HepG2 (cell line): ENCODE results near the gene GFPT2.

Experiments used
- ADNP ChIP-seq: sonication (generic); formaldehyde crosslinking; IDR thresholded peaks from 2 replicates; pipeline ENCODE4 v1.4.0; 2020; ENCODE audit warnings: missing genetic modification reagents
- CTCF ChIP-seq: sonication (generic); formaldehyde crosslinking; IDR thresholded peaks from 2 replicates; pipeline ENCODE4 v1.5.0; 2020; ENCODE audit warnings: mild to moderate bottlenecking, missing genetic modification reagents, moderate library complexity
- E2F1 ChIP-seq: sonication (generic); formaldehyde crosslinking; IDR thresholded peaks from 2 replicates; pipeline ENCODE4 v1.5.0; 2020; ENCODE audit warnings: missing genetic modification reagents
- KDM5A ChIP-seq: fragments of 200-600 bp; sonication (generic); IDR thresholded peaks from 2 replicates; pipeline ENCODE4 v1.7.0; 2018; ENCODE audit warnings: antibody characterized with exemption, mild to moderate bottlenecking, low read length, borderline replicate concordance
- KLF6 ChIP-seq: IDR thresholded peaks from 2 replicates; pipeline ENCODE4 v1.8.0; 2016; ENCODE audit warnings: missing biosample characterization, missing genetic modification reagents
- MAFG ChIP-seq: sonication (generic); formaldehyde crosslinking; IDR thresholded peaks from 2 replicates; pipeline ENCODE4 v1.5.1; 2020; ENCODE audit warnings: mild to moderate bottlenecking, missing genetic modification reagents
- NFIC ChIP-seq: IDR thresholded peaks from 2 replicates; pipeline ENCODE4 v1.6.1; 2012; ENCODE audit warnings: mild to moderate bottlenecking, low read length, inconsistent platforms
- POLR2AphosphoS5 ChIP-seq: IDR thresholded peaks from 2 replicates; pipeline ENCODE4 v1.6.1; 2012; ENCODE audit warnings: low read depth, low read length
- RFX3 ChIP-seq: IDR thresholded peaks from 2 replicates; pipeline ENCODE4 v1.6.1; 2016; ENCODE audit warnings: missing biosample characterization, missing genetic modification reagents
- TCF12 ChIP-seq, 2 experiments: fragments of 450-650 bp in 1 of 2; sonication (generic) in 1 of 2; formaldehyde crosslinking in 1 of 2; IDR thresholded peaks; 2 replicates each; pipeline versions ENCODE4 v1.6.1 to v1.8.0; 2017 to 2022; ENCODE audit warnings: antibody characterized with exemption in 1 of 2, mild to moderate bottlenecking in 1 of 2, missing genetic modification reagents in 1 of 2, moderate library complexity in 1 of 2
- ZNF33B ChIP-seq: sonication (generic); formaldehyde crosslinking; IDR thresholded peaks from 2 replicates; pipeline ENCODE4 v1.5.1; 2020; ENCODE audit warnings: mild to moderate bottlenecking, missing genetic modification reagents
- ZNF570 ChIP-seq: sonication (generic); formaldehyde crosslinking; IDR thresholded peaks from 2 replicates; pipeline ENCODE4 v1.4.0; 2020; ENCODE audit warnings: mild to moderate bottlenecking, missing genetic modification reagents, borderline replicate concordance
- ZNF703 ChIP-seq: sonication (generic); formaldehyde crosslinking; IDR thresholded peaks from 2 replicates; pipeline ENCODE4 v1.5.1; 2020; ENCODE audit warnings: missing genetic modification reagents, mild to moderate bottlenecking, moderate library complexity, borderline replicate concordance
- ZSCAN21 ChIP-seq: sonication (generic); formaldehyde crosslinking; IDR thresholded peaks from 2 replicates; pipeline ENCODE4 v1.8.0; 2022; ENCODE audit warnings: mild to moderate bottlenecking, missing genetic modification reagents, moderate library complexity, borderline replicate concordance

DNA sequence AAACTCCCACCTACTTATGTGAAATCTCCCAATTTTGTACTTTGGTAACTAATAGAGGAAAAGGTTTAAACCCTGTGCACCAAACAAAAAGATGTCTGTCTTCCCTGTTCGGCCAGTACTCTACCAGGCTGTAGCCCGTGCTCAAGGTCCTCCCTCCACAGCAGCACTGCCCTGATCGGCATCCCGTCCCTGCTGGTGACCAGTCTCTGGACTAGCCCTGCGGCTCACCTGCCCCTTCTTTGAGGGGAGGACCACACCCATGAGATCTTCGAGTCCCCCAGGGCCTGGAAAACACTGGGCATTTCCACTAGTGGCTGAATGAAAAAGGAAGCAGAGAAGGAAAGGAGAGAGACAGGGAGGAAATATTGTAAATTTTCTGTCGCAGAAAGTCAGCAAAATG lies 2.8 kb downstream of the GFPT2 start:
- TF ChIP-seq KDM5A (no peak), CTCF (CRISPR knock-in tag) (no peak), ZNF33B (CRISPR knock-in tag) (no peak), ADNP (CRISPR knock-in tag) (no peak), E2F1 (no peak), TCF12 (IDR thresholded peaks at IDR 0.05) (no peak), TCF12 (CRISPR knock-in tag; IDR thresholded peaks at IDR 0.05) (no peak), ZNF703 (no peak), ZSCAN21 (CRISPR knock-in tag) (no peak), POLR2AphosphoS5 (no peak), KLF6 (no peak), RFX3 (CRISPR knock-in tag) (no peak), ZNF570 (no peak), MAFG (CRISPR knock-in tag) (no peak), NFIC (no peak)
